Activated naive CD4-positive, alpha-beta T cell (primary cell): ENCODE measurements around the gene ADAM19.

Experiments used
- DNase-seq, 4 experiments: peaks; one replicate each; lab custom pipeline; 2025; lab: John Stamatoyannopoulos, UW

The ADAM19 gene, protein sequence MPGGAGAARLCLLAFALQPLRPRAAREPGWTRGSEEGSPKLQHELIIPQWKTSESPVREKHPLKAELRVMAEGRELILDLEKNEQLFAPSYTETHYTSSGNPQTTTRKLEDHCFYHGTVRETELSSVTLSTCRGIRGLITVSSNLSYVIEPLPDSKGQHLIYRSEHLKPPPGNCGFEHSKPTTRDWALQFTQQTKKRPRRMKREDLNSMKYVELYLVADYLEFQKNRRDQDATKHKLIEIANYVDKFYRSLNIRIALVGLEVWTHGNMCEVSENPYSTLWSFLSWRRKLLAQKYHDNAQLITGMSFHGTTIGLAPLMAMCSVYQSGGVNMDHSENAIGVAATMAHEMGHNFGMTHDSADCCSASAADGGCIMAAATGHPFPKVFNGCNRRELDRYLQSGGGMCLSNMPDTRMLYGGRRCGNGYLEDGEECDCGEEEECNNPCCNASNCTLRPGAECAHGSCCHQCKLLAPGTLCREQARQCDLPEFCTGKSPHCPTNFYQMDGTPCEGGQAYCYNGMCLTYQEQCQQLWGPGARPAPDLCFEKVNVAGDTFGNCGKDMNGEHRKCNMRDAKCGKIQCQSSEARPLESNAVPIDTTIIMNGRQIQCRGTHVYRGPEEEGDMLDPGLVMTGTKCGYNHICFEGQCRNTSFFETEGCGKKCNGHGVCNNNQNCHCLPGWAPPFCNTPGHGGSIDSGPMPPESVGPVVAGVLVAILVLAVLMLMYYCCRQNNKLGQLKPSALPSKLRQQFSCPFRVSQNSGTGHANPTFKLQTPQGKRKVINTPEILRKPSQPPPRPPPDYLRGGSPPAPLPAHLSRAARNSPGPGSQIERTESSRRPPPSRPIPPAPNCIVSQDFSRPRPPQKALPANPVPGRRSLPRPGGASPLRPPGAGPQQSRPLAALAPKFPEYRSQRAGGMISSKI

DNA sequence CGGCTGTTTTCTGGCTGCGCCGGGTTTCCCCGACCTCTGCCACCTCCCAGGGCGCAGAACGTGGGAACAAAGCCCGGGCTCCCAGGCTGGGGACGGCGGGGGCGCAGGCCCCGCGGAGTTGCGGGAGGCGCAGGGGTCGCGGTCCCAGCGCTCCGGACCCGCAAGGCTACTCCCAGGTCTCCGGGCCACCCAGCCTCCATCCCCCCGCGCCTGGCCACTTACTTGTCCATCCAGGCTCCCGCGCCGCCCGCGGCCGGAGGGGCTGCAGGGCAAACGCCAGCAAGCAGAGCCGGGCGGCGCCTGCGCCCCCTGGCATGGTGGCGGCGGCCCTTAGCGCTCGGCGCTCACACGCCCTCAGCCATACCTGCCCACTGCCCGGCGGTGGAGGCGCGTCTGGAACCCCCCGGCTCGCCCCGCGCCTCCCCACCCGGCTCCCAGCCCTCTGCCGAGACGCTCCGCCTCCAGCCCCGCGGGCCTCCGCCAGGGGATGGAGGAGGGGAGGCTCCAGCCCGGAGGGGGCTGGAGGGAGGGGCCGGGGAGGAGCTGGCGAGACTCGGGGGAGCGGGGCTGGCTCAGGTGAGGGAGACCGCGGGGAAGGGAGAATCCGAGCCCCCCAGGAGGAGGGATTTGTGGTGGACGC lies at the start of gene ADAM19:
Gene ADAM19, minus strand, starts transcription at position 395 of the 640 bp plus-strand sequence. Its CDS starts 79 bp downstream, at position 316.
- no peak for DNase-seq

DNA sequence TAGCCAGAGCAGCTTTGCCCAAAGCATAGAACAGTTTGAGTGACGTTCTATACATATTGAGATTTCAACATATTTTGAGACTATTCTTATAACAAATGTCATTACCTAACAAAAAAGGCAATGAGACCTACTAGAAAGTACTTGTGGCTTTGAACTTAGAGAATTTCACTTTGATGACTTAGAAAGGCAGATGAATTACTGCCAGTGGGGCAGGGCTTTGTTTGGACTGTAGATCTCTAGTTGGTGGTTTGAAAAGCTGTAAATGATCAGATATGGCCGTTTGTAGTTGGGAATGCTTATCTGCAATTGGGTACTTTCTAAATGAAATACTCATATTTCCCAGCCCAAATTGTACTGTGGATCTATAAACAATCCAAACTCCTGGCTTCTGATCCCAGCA lies 48.6 kb upstream of the ADAM19 start:
- DNase-seq, result no peak

DNA sequence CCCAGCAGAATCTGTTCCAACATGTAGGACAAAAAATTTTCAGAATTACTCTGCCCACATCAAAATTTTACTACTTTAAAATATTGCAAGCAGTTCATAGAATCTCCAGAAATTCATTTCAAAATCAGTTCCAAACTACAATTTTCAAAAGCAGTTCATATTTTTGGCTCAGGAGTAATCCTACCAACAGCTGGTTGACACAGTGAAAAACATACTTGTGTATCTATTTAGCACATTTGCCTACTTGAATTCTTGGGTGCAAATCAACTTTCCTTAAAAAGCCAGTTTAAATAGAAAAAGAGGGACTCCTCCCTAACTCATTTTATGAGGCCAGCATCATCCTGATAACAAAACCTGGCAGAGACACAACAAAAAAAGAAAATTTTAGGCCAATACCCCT lies 45.2 kb upstream of the ADAM19 start:
- DNase-seq, result no peak

DNA sequence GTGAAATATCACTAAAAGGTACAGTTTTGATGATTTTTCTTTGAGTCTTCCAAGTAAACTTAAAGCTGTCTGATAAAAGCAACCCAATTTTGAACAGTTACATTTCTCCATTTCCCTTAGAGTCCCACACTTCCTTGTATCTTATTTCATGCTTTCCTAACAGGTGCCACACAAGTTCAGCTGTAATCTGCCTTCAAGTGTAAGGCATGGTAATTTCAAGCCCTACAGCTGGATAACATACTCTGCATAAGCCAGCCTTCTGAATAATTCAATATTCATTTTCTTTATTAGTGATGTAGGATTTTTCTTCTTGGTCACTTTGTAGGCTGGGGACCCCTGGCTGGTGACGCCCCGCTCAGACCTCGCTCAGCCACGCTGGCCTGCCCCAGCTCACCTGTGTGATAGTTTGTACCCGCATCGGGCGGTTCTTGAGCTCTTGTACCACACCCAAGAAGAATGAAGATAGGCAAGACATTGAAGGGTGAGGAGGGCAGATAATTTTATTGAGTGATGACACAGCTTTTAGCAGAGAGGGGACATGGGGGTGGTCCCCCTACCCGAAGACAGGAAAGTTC lies 42.7 kb upstream of the ADAM19 start:
- no peak for DNase-seq

DNA sequence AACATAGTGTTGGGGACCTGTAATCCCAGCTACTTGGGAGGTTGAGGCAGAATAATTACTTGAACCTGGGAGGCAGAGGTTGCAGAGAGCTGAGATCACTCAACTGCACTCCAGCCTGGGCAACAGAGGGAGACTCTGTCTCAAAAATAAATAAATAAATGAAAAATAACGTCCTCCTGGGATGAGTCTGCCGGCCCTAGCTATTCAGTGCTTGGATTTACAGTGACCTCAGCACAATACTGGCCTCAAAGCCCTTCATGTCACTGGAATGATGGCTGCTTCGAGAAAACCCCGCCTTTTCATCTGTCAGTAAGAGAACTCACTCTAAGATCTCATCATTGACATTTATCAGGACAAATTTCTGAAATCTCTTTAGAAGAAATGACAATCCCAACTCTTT lies 41.2 kb upstream of the ADAM19 start:
- DNase-seq, result no peak

DNA sequence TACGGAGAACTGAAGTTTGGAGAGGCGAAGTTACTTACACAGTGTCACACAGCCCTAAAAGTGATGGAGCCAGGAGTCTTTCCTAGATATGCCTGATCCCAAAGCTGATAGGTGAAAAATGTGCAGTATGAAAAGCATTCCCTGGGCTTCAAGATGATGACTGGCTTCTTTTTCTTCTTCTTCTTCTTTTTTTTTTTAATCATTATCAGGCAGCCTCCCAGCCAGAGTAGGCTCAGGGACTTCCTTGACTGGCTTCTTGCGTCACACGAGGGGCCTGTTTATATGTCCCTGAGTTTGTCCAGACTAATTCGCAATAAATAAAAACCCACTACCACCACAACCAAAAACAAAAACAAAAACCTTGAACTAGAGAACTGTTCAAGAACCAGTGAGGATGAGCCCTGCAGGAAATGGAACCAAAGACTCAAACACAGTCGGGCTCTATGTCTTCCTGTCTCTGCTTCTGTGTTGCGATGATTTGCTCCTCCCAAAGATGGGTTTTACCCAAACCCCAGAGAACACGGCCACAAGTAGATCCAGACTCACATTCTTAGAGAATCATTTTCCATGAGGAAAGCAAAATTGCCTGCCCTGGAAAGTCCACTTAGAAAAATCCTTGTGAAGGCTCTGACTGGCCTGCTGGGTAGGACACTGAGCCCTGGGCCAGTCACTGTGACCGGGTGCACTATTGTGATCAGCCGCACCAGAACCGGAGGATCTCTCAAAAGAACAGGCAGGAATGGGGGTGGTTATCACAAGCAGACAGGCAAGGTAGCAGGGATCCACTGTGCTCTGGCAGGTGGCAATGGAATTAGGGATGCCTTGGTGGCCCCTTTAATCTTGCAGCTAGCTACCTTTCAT lies 38.0 kb upstream of the ADAM19 start:
- no peak for DNase-seq

DNA sequence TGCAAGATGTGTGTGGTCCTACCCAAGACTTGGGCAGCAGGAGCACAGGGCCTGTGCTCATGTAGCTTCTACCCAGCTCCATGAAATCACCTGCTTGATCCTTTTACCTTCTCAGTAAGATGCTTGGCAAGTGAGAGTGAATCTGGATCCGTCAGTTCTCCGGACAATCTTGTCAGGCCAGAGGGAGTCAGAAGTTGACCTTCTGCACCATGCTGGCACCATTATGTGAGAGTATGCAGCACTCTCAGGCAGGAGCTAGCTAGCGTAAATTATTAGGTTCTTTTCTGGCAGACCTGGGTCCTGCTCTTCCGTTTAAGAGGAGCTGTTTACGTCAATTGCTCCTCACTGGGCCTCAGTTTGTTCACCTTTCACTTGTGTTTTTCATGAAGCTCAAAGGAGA lies 37.0 kb upstream of the ADAM19 start:
- DNase-seq, result no peak

DNA sequence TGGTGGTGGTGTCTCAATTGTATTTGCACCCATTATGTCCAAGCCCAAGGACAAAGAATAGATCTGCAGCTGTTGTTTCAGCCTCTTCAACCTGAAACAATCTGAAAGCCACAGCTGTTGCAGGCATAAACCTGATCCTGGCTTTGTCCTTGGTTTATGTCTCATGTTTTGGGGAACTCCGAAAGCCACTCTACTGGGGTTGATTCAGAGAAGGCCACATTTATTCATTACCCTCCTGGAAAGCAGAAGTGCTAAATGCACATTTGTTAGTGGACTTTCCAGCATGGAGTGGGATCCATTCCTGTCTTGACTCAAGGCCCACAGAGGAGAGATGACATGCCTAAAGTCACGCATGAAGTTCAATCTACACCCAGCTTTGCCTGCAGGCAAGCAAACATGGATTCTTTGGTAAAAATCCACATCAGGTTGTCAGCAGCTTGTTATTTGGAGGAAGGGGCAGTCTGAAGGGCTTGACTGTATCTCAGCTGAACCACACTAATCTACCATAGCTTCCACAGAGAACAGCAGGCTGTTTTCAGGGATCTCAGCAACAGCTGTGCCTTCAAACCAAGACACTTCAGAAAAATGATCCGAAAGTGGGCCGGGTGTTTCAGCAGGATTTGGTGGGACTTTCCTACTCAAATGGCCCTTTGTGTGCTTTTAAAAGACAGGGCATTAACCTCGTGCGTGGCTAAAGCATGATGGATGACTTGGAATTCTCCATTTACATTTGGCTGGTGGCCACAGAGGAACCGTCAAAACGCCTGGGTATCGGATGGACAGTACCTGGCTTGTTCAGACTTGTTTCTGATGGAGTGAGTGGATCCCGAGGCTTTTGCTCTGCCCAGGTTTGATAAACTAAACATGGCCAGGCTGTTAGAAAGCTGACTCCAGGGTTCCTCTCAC lies 36.2 kb upstream of the ADAM19 start:
- no peak for DNase-seq

DNA sequence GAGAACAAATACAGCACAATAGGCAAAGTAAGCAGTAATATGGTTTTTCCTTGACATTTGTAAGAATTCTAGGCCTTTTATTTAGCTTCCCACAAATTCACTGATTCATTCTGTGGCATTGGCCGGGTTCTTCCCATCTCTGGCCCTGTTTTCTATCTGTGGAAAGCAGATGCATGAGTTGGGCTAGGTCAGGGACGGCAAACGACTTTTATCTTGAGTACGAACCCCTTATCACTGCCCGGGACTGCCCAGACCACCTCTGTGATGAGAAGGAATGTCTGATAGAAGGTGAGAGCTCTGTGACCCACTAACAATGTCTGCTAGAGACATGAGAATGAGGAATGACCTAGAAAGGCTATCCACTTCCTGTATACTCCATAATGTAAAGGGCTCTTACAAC lies 35.4 kb upstream of the ADAM19 start:
- no peak for DNase-seq

DNA sequence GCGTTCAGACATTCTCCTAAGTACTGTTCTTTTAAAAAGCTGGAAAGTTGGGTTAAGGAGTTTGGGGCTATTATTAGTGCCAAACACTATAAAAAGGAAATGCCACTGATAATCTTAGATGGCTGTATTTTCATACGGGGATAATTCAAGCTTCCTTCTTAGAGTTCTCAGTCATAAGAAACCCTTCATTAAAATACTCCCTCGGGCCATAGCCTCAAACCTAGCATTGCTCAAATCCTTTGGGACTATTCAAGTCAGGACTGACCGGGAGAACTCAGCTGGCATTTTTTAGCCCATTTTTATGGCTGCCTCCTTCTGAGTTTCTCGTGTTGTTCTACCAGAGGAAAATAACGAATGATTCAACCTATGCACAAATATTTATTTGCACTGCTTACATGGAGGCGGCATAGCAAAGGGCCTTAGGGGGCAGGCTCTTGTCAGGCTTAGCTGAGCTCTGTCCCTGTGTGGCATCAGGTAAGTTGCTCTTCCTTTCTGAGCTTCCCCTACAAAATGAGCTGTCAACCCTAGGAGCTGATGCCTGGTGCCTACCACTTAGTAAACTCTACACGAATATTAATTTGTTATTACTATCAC lies 33.5 kb upstream of the ADAM19 start:
- no peak for DNase-seq

DNA sequence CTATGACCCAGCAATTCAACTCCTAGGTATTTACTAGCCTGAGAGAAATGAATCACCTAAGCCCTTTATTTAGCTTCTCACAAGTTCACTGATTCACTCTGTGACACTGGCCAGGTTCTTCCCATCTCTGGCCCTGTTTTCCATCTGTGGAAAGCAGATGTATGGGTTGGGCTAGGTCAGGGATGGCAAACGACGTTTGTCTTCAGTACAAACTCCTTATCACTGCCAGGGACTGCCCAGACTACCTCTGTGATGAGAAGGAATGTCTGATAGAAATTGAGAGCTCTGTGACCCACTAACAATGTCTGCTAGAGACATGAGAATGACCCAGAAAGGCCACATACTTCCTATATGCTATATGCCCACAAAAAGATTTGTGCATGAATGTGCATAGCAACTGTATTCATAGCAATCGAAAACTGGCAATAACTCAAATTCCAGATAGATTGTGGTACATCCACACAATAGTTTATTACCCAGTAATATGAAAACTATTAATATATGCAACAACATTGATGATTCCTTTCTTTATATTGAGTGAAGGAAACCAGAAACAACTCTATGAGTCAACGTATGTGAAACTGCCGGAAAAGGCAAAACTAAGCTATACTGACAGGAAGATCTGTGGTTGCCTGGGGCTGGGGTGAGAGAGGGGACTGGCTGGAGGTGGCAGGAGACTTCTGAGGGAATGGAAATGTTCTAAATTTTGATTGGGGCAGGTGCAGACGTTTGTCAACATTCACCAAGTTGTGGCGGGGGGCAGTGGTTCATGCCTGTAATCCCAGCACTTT lies 32.0 kb upstream of the ADAM19 start:
- DNase-seq, result peak in 1 of 4 experiments; percentile 9

DNA sequence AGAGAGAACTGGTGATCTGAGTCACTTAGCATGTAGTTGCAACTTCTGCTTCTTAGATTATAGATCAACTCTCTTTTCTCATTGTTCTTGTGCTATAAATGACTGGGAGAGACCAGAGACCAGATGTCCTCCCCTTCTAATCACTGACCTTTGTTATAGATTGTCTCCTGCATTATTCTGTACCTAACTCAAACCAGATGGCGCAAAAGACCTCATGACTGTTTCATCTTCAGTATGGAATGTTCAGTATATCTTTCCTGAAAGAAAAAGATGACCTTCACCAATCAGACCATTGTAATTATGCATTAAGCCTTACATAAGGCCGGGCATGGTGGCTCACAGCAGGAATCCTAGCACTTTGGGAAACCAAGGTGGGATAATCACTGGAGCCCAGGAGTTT lies 30.5 kb upstream of the ADAM19 start:
- no peak for DNase-seq

DNA sequence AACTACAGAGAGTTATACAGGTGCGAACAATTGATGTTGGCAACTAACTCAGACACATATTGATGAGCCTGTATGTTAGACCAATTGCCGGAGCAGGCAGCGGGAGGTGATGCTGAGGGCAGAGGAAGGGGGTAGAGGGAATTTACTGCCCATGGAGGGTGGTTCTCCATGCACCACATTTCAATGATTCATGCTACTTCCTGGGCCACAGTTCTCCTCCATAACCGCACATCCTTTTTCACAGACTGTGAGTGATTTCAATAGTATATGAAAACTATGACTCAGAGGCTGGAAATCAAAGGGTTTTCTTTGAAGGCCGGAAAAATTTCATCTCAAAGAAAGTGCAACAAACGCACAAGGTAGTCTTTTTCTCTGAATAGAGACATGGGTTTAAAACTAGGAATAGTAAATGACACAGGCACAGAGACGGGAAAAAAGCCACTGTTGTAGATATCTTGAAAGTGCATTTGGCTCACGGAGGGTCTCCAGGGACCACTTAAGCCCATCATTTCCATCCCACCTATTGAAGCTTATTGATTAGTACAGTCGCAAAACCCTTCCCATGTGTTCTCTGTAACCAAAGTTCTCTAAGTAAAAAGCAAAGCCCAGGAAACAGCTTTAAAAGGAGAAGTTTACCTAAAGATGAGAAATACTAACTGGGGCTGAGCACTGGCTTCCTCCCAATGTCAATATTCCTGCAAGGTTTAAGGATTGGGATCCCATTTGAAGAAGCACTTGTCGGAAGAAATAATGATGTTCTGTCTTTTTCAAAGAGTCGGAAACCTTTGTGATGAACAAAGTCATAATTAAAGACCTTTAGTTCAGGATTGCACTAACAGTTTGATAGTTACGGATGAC lies 28.0 kb upstream of the ADAM19 start:
- peak in 1 of 4 experiments; percentile 22 for DNase-seq

DNA sequence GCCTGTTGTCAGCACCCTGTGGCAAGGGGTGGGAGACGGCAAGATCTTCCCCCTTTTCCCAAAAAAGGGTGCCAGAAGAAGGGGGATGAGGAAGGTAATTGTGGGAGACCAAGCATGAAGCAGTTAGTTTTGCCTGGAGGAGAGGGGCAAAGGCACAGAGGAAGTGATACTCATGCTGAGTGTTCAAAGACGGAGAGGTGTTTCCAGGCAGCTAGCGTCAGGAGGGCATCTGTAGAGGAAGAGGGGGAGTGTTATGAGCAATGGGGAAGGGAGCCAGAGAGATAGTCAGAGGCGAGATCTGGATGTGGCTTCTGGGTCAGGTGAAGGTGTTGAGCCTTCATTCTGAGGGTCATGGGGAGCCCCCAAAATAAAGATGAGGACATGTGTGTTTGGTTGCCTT lies 26.9 kb upstream of the ADAM19 start:
- no peak for DNase-seq

DNA sequence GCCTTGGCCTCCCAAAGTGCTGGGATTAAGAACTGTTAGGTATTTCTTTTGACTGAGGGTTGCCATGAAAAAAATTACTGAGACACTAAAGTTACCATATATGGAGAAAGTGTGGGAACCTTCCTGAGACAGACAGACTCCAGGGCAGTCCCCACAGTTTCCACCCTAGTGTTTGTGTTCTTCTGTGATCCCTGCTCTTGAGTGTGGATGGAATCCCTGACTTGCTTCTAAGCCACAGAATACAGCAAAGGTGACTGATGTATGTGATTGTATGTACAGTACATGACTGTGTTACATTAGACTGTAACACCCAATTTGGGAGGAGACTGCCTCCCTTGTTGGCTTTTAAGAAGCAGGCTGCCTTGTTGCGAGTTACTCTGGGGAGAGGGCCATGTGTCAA lies 24.7 kb upstream of the ADAM19 start:
- no peak for DNase-seq

DNA sequence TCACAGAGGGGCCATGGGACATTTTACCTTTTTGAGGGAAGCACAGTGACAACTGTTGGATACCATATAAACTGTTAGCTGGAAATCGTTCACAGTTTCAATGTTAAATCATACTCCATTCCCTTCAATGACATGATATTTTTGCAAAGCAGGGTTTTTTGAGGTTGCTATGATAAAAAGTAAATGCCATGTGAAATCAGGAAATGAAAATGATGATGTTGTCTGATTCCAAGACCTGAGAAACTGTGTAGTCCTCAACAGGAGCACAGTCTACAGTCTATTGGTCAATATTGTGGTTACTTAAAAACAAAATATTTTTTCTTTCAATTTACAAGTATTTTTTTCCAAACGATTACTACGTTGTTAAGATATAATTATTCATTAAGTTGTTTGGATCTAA lies 24.0 kb upstream of the ADAM19 start:
- DNase-seq, result no peak

DNA sequence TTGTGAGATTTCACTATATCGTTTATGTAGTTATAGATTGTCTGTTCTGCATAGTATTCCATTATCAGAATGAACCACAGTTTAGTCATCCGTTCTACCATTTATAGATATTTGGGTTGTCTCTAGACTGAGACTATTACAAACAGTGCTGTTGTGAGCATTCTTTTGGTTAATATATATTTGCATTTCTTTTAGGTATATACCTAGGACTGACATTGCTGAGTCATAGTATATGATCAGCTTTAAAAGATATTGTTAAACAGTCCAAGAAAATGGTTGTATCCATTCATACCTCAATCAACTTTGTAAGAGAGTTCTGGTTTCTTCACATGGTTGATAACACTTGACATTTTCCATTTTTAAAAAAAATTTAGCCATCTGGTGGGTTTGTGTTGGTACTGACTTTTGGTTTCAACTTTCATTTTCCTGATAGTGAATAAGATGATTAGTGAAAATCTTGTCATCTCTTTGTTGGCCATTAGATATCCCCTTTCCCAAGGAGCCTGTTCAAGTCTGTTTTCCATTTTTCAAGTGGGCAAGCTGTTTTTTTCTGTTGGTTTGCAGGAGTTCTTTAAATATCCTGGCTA lies 22.9 kb upstream of the ADAM19 start:
- DNase-seq, result no peak

DNA sequence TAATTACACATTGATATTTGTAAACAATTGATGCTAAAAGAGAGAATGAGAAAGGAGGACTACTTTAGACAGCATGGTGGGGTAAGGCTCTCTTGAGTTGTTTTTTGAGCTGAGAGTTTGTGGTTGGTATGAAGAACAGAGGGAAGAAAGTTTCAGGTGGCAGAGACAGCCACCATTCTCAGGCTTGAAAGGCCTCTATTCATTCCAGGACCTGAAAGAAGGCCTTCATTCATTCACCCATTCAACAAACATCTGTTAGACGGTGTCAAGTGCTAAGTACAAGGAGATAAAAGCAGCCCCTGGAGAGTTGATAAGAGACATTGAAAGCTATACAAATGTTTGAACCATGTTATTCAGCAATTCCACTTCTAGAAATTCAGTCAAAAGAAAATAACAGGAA lies 21.7 kb upstream of the ADAM19 start:
- DNase-seq, result no peak
